H1 (cell line): Measurements from ENCODE around the gene RFT1. TPM values are rescaled to one million over a fixed set of nuclear protein-coding genes. Genes with fewer than 3 reads are reported as not detected.
A peak's percentile ranks its signal among the peaks of the same experiment; 100 is the strongest.

Experiments used
- CTCF ChIA-PET: fragments of 300-600 bp; sonication (Branson Sonifier 250); formaldehyde crosslinking; loops from one replicate; lab custom pipeline; 2021; ENCODE audit not compliant: partially characterized antibody; lab: Charles Lee
- POLR2A ChIA-PET: fragments of 300-600 bp; sonication (Branson Sonifier 250); formaldehyde crosslinking; loops from one replicate; lab custom pipeline; 2021; ENCODE audit warnings: inconsistent platforms; ENCODE audit not compliant: partially characterized antibody; lab: Charles Lee
- DNase-seq, 2 experiments: peaks; one replicate each; pipeline versions ENCODE4 v3.0.0 to v3.0.0-alpha.2; 2010 to 2022; ENCODE audit warnings: low spot score in 2 of 2, low read depth in 1 of 2, mixed read lengths in 1 of 2
- FAIRE-seq: peaks from 2 replicates; lab custom pipeline; 2011; peaks lifted over from hg19 to GRCh38; lab: Jason Lieb, UNC
- H2AFZ ChIP-seq: 2 replicates; pipeline ENCODE4 v1.8.1; 2012; ENCODE audit warnings: low read length, inconsistent platforms
- H2AK5ac ChIP-seq: 2 replicates; pipeline ENCODE4 v1.6.1; 2013; ENCODE audit warnings: low read depth, low read length
- H2BK120ac ChIP-seq: replicated peaks from 2 replicates; pipeline ENCODE3; 2013; ENCODE audit warnings: low read depth, low read length, inconsistent platforms
- H2BK12ac ChIP-seq: 2 replicates; pipeline ENCODE4 v1.6.1; 2013; ENCODE audit warnings: low read depth, low read length
- H2BK15ac ChIP-seq: 2 replicates; pipeline ENCODE4 v1.6.1; 2013; ENCODE audit warnings: low read length
- H2BK20ac ChIP-seq: 2 replicates; pipeline ENCODE4 v1.6.1; 2013; ENCODE audit warnings: low read length
- H2BK5ac ChIP-seq: 2 replicates; pipeline ENCODE4 v1.6.1; 2013; ENCODE audit warnings: low read depth, low read length
- H3K14ac ChIP-seq: 2 replicates; pipeline ENCODE4 v1.6.1; 2013; ENCODE audit warnings: inconsistent platforms; ENCODE audit not compliant: insufficient read length
- H3K18ac ChIP-seq: 2 replicates; pipeline ENCODE4 v1.6.1; 2013; ENCODE audit warnings: low read length; ENCODE audit errors: extremely low read depth
- H3K23ac ChIP-seq: 2 replicates; pipeline ENCODE4 v1.6.1; 2013; ENCODE audit warnings: inconsistent platforms; ENCODE audit not compliant: insufficient read length
- H3K23me2 ChIP-seq: 2 replicates; pipeline ENCODE4 v1.6.1; 2013; ENCODE audit warnings: low read depth, low read length
- H3K27ac ChIP-seq: 2 replicates; pipeline ENCODE4 v1.6.1; 2011; ENCODE audit warnings: low read depth, low read length, inconsistent platforms
- H3K27me3 ChIP-seq, 4 experiments: replicated peaks in 1 of 4; 1 replicate in 1 of 4; 2 replicates in 3 of 4; pipeline versions ENCODE4 v1.6.1 to v1.8.1; 2011 to 2013; ENCODE audit warnings: low read length in 3 of 4, mild to moderate bottlenecking in 3 of 4, inconsistent platforms in 2 of 4, mixed read lengths in 2 of 4, moderate library complexity in 1 of 4; ENCODE audit not compliant: control insufficient read depth in 3 of 4, insufficient read depth in 3 of 4; ENCODE audit errors: extremely low read depth in 1 of 4
- H3K36me3 ChIP-seq, 4 experiments: 2 replicates each; pipeline versions ENCODE4 v1.6.1 to v1.8.1; 2011 to 2013; ENCODE audit warnings: mild to moderate bottlenecking in 4 of 4, low read length in 3 of 4, moderate library complexity in 2 of 4, control low read depth in 1 of 4, inconsistent platforms in 1 of 4; ENCODE audit not compliant: insufficient read depth in 4 of 4, control insufficient read depth in 2 of 4
- H3K4ac ChIP-seq: replicated peaks from 2 replicates; pipeline ENCODE3; 2013; ENCODE audit warnings: low read length, low read depth, mixed read lengths, inconsistent platforms; ENCODE audit not compliant: insufficient read length
- H3K4me1 ChIP-seq, 4 experiments: replicated peaks in 1 of 4; 1 replicate in 1 of 4; 2 replicates in 3 of 4; pipeline versions ENCODE4 v1.6.1 to v1.8.1; 2011 to 2013; ENCODE audit warnings: low read length in 3 of 4, inconsistent platforms in 2 of 4, mixed read lengths in 1 of 4; ENCODE audit not compliant: insufficient read depth in 4 of 4, control insufficient read depth in 3 of 4
- H3K4me2 ChIP-seq, 2 experiments: 2 replicates each; pipeline versions ENCODE4 v1.6.1 to v1.8.1; 2011 to 2013; ENCODE audit warnings: low read depth in 2 of 2, low read length in 2 of 2, control low read depth in 1 of 2, inconsistent platforms in 1 of 2, mild to moderate bottlenecking in 1 of 2; ENCODE audit not compliant: insufficient read depth in 1 of 2
- H3K4me3 ChIP-seq, 4 experiments: fragments of 200-600, 300-600 bp in 1 of 4; sonication (generic), shearing (Covaris generic), sonication (Bioruptor Twin) in 1 of 4; 2 replicates each; pipeline versions ENCODE4 v1.5.1 to v1.8.1; 2011 to 2016; ENCODE audit warnings: low read length in 4 of 4, low read depth in 3 of 4, control low read depth in 2 of 4, inconsistent platforms in 2 of 4, mild to moderate bottlenecking in 2 of 4, mixed read lengths in 1 of 4, moderate library complexity in 1 of 4; ENCODE audit not compliant: insufficient read depth in 2 of 4; ENCODE audit errors: extremely low read depth in 1 of 4
- H3K56ac ChIP-seq: replicated peaks from 2 replicates; pipeline ENCODE3; 2013; ENCODE audit warnings: low read depth, mild to moderate bottlenecking, mixed read lengths, low read length, inconsistent platforms; ENCODE audit not compliant: insufficient read length
- H3K79me1 ChIP-seq: 2 replicates; pipeline ENCODE4 v1.6.1; 2013; ENCODE audit warnings: low read depth, low read length, control low read depth
- H3K79me2 ChIP-seq, 2 experiments: 2 replicates each; pipeline versions ENCODE4 v1.6.1 to v1.8.1; 2012 to 2013; ENCODE audit warnings: low read length in 2 of 2, mild to moderate bottlenecking in 2 of 2, inconsistent platforms in 1 of 2; ENCODE audit not compliant: insufficient read depth in 2 of 2, control insufficient read depth in 1 of 2
- H3K9ac ChIP-seq, 4 experiments: replicated peaks in 1 of 4; 1 replicate in 1 of 4; 2 replicates in 3 of 4; pipeline versions ENCODE4 v1.6.1 to v1.8.1; 2011 to 2013; ENCODE audit warnings: low read depth in 3 of 4, low read length in 3 of 4, control low read depth in 2 of 4, mild to moderate bottlenecking in 2 of 4, moderate library complexity in 2 of 4, inconsistent platforms in 1 of 4; ENCODE audit errors: extremely low read depth in 1 of 4
- H3K9me3 ChIP-seq, 2 experiments: 2 replicates each; pipeline versions ENCODE4 v1.6.1 to v1.8.1; 2012 to 2013; ENCODE audit warnings: mild to moderate bottlenecking in 2 of 2, moderate library complexity in 2 of 2, control low read depth in 1 of 2, inconsistent platforms in 1 of 2, low read depth in 1 of 2, low read length in 1 of 2, mixed read lengths in 1 of 2; ENCODE audit not compliant: insufficient read depth in 2 of 2
- H4K20me1 ChIP-seq, 2 experiments: replicated peaks in 1 of 2; 2 replicates each; pipeline versions ENCODE3 to v1.8.1; 2011 to 2013; ENCODE audit warnings: inconsistent platforms in 2 of 2, low read length in 2 of 2, mild to moderate bottlenecking in 1 of 2; ENCODE audit not compliant: insufficient read depth in 2 of 2, control insufficient read depth in 1 of 2
- H4K5ac ChIP-seq: 2 replicates; pipeline ENCODE4 v1.6.1; 2013; ENCODE audit warnings: low read length, low read depth, mixed read lengths, inconsistent platforms; ENCODE audit not compliant: insufficient read length
- H4K8ac ChIP-seq: 2 replicates; pipeline ENCODE4 v1.8.0; 2013; ENCODE audit warnings: mild to moderate bottlenecking, moderate library complexity, low read length, inconsistent platforms; ENCODE audit not compliant: insufficient read depth; ENCODE audit errors: extremely low read depth
- H4K91ac ChIP-seq: replicated peaks from 2 replicates; pipeline ENCODE3; 2013; ENCODE audit warnings: low read length, mixed read lengths, inconsistent platforms; ENCODE audit not compliant: insufficient read length
- EGR1 ChIP-seq: IDR thresholded peaks from 2 replicates; pipeline ENCODE4 v1.6.1; 2011; ENCODE audit warnings: low read depth, low read length, borderline replicate concordance
- EZH2 ChIP-seq: fragments of 200-600 bp; sonication (generic); IDR thresholded peaks from 2 replicates; pipeline ENCODE4 v1.7.1; 2012; ENCODE audit warnings: low read depth, mild to moderate bottlenecking, moderate library complexity, low read length, inconsistent platforms; ENCODE audit not compliant: severe bottlenecking
- WGBS, 2 experiments: shearing (Covaris generic) in 1 of 2; methylation state at CpG; one replicate each; pipeline versions ENCODE4 v1.1.6 to v1.1.7; 2013 to 2015; ENCODE audit warnings: low lambda C conversion rate in 2 of 2, mixed read lengths in 2 of 2, inconsistent platforms in 1 of 2, low coverage in 1 of 2, missing lambda C conversion rate in 1 of 2; ENCODE audit not compliant: insufficient replicate concordance in 2 of 2, insufficient coverage in 1 of 2, insufficient read length in 1 of 2; ENCODE audit errors: extremely low coverage in 1 of 2, missing lambda C conversion rate in 1 of 2; 5-methylcytosine and 5-hydroxymethylcytosine counted together
- polyA plus RNA-seq, 7 experiments: library from polyadenylated mRNA; depleted of rRNA in 3 of 7; stranded (reverse) in 5 of 7; unstranded in 2 of 7; fragments of >200 nt in 5 of 7; fragments of 200-250 nt in 2 of 7; gene quantifications; 1 replicate in 5 of 7; 2 replicates in 1 of 7; 4 replicates in 1 of 7; pipeline versions ENCODE4 v1.2.1 to v1.2.3, GENCODE V29; 2011 to 2013; ENCODE audit warnings: missing spikeins in 2 of 7, mixed read lengths in 2 of 7
- total RNA-seq: library from RNA; stranded (reverse); fragmentation: NEBNext Ultra II Directional; extraction: Animal tissue kit (Norgen Biotek cat#: 25700); gene quantifications from 2 replicates; pipeline ENCODE4 v1.2.1, GENCODE V29; 2021

Gene RFT1
- total and polyA plus RNA-seq, 2 of the 8 experiments (the other 6 are each of a cell fraction or from before 2014, with no cell fraction given) = 27.7 to 42.4 TPM

- peaks cover 4 to 16% of the 10 kb centered on the region in 2 experiments for H4K20me1 ChIP-seq
- POLR2A ChIA-PET = interaction anchor here (1.1 to 7.9 kb wide), 5 partner anchors 9 to 38 kb away, joined by 3 to 56 read pairs (median 3); partner anchors contain the start of gene PRKCD
Measured at GRCh38 chr3:53171827-53172505, 41.7 kb upstream of the RFT1 start.

More at GRCh38 chr3:53171827-53172505, 41.7 kb upstream of the RFT1 start:
- no peak overlapping the region for H3K23ac ChIP-seq
- no peak overlapping the region for H2BK15ac ChIP-seq
- H3K9ac ChIP-seq = no peak overlapping the region
- peaks cover 3 to 50% (median 35%) of the 10 kb centered on the region in 4 experiments for H3K4me1 ChIP-seq
- WGBS, 2 experiments = 58% methylated on average over 7 of the region's 7 CpGs; no CpG with 5 or more reads in 1 of the 2 experiments
- TF ChIP-seq EZH2 (no peak), EGR1 (0 out of 2 replicates have a peak, but pooled peaks have one; percentile 7)
- peaks cover 12% of the 10 kb centered on the region for H3K79me1 ChIP-seq
- H3K23me2 ChIP-seq = no peaks in the 10 kb centered on the region; the same call in 1 of the 2 replicates
- no peak overlapping the region for H3K4ac ChIP-seq
- H4K8ac ChIP-seq = 0 out of 2 replicates have a peak overlapping the region, but pooled peaks have one; percentile 1
- H2BK20ac ChIP-seq = peak overlapping the region; percentile 48; the same call in 1 of the 2 replicates
- no peak overlapping the region for H3K27ac ChIP-seq
- no peak overlapping the region for H3K4me3 ChIP-seq
- H3K18ac ChIP-seq = peak overlapping the region; percentile 48
- H3K27me3 ChIP-seq = no peaks in the 10 kb centered on the region
- peak overlapping the region; percentile 89 for H4K91ac ChIP-seq
- no peak overlapping the region for H2AFZ ChIP-seq
- H3K36me3 ChIP-seq = no peaks in the 10 kb centered on the region
- no peaks in the 10 kb centered on the region; a peak in 1 of 4 replicates for H3K79me2 ChIP-seq
- peak overlapping the region in 1 of 2 experiments; percentile 20; a peak in 2 of 4 replicates for H3K4me2 ChIP-seq
- no peak overlapping the region for H2BK120ac ChIP-seq
- H3K14ac ChIP-seq = no peak overlapping the region
- no peaks in the 10 kb centered on the region for H3K9me3 ChIP-seq
- H2BK12ac ChIP-seq = peak overlapping the region; percentile 87; the same call in 1 of the 2 replicates
- CTCF ChIA-PET = interaction anchor here (0.6 to 5.9 kb wide), 7 partner anchors 14 to 63 kb away, joined by 3 to 50 read pairs (median 4); no protein-coding TSS in a partner anchor
- peak overlapping the region; percentile 48; the same call in 1 of the 2 replicates for H2AK5ac ChIP-seq
- no peak overlapping the region for H3K56ac ChIP-seq
- DNase-seq (no peak), FAIRE-seq (no peak)
- H4K5ac ChIP-seq = no peak overlapping the region
- H2BK5ac ChIP-seq = peak overlapping the region; percentile 85; the same call in 1 of the 2 replicates
